Activated CD8-positive, alpha-beta memory T cell treated with anti-CD3 and anti-CD28 coated beads, Interleukin-2, amount 50 U/mL, for 4 hours (primary cell): ENCODE results near the gene SH3GL2.
"Not testable (repeated sequence)": the region's sequence is repeated elsewhere in the genome, so short reads cannot be mapped to it uniquely, and the experiment has no call there.

Experiments
- DNase-seq: peaks from one replicate; pipeline ENCODE4 v3.0.0-alpha.2; 2020

The SH3GL2 gene

GRCh38 chr9:17761984-17762676, 183.3 kb downstream of the SH3GL2 start:
- DNase-seq, result no peak

DNA sequence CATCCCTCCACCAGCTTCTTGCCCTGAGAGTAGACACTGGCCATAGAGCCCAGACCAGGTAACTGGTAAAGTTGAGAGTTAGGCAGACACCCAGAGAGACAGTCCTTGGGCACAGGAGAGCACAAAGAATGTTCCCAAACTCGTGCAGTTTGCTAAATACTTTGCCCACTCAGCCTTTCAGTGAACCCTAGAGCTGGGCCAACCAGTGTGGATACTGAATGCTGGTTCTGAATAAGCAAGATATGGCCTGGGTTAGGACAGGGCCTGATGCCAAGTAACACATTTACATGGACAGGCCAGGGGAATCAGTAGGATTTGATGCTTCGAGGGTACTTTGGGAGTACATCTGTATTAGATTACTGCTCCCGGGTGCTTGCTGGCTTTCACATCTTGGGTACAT, 185.4 kb downstream of the SH3GL2 start:
- DNase-seq, result no peak

DNA sequence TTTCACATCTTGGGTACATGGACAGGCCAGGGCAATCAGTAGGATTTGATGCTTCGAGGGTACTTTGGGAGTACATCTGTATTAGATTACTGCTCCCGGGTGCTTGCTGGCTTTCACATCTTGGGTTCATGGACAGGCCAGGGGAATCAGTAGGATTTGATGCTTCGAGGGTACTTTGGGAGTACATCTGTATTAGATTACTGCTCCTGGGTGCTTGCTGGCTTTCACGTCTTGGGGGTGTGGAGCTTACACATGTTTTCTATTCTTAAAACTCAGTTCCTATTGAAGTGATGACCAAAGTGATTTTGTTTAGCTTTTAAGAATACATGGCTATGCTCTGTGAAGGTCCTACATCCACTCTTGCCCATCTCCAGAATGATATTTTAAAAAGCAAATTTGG, 186.3 kb downstream of the SH3GL2 start:
- not testable (repeated sequence) for DNase-seq

GRCh38 chr9:17772223-17772622, 193.4 kb downstream of the SH3GL2 start:
- no peak for DNase-seq

DNA sequence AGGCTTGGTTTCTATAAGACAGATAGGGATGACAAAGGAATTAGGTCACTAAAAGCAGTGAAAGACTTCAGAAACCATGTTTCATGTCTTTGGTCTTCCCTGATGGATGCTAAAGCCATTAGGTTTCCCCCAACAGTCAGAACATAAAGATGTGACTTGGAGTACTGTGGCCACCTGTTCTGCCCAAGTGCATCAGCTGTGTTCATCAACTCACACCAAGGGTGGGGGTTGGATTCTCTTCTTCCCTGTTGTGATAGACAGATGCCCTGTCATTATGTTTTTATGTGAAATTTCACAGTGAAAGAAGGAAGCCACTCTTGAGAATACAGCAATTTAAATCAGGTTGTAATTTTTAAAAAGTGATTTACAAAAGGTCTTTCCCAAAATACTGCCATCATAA, 196.8 kb downstream of the SH3GL2 start:
- no peak for DNase-seq

DNA sequence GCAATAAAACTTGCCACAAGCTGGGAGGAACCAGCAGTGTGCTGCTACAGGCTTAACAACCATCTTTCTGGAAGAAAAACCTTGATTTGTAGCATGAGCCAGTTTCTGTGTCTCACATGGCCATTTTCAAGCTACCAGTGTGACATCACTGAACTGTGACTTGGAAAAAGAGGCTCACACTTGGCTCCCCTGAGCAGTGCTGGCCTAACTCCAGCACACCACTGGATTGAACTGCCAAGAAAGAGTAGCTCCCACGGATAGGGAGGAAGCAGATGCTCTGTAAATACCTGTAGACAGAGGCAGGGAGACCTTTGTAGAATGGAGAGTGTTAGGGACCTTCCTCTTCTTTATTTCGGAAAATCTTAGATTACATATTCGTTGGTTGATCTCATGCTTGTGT, 197.9 kb downstream of the SH3GL2 start:
- no peak for DNase-seq

DNA sequence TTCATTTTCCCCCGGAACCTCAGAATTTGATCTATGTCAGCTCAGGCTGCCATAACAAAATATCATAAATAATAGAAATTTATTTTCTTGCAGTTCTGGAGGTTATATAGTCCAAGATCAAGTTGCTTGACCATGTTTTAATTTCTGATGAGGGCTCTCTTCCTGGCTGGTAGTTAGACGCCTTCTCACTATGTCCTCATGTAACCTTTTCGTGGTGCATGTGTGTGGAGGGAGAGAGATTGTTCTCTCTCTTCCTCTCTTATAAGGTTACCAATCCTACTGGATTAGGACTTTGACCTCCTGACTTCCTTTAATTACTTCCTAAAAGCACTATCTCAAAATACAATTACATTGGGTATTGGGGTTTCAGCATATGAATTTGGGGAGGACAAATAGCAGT, 198.6 kb downstream of the SH3GL2 start:
- no peak for DNase-seq

DNA sequence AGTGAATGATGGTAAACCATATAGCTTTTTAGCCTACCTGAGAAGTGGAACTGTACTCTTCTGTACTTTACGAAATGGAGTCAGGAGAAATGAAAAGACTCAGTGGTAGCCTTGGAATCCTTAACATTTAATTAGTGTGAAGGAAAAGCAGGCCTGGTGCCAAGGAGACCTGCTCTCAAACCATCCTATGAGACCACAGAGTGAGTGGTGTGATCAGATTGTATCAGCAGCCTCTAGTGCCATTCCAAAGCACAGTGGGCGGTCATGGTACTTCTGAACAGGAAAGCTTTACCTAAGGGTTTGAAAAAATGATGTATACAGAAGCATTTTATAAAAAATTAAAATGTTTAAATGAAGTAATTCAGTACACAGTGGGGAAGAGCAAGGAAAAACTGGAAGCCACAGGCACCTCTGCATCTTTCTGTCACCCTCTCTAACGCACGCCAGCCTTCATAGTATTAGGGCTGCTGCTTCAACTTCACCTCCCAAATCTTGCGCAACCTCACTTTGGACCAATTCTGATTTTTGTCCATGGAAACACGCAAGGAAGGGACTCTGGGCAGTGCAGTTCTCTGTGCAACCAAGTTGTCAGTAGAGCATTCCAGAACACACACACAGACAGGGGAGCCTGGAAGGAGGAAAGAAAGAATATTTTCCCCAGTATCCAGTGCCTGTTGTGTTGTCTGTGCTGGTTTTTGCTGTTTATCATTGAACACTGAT, 203.7 kb downstream of the SH3GL2 start:
- DNase-seq, result no peak

DNA sequence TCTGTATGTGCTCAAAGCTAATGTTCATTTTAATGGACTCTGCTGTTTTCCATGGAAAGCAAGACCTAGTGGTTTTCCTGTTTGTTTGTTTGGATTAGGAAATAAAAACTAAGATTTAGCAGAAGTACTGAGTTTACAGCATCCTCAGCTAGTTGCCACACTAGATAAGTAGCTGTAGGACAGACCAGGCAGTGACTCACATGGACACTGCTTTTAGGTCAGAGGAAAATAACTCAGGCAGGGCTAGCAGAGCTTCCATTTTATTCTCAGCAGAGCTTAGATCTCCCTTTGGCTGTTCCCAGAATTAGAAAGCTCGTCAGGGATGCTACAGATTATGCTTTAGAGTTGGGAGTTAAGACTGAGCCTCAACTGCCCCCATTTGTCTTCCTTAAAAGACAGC, 204.4 kb downstream of the SH3GL2 start:
- DNase-seq, result no peak

GRCh38 chr9:17789316-17789715, 210.4 kb downstream of the SH3GL2 start:
- no peak for DNase-seq

DNA sequence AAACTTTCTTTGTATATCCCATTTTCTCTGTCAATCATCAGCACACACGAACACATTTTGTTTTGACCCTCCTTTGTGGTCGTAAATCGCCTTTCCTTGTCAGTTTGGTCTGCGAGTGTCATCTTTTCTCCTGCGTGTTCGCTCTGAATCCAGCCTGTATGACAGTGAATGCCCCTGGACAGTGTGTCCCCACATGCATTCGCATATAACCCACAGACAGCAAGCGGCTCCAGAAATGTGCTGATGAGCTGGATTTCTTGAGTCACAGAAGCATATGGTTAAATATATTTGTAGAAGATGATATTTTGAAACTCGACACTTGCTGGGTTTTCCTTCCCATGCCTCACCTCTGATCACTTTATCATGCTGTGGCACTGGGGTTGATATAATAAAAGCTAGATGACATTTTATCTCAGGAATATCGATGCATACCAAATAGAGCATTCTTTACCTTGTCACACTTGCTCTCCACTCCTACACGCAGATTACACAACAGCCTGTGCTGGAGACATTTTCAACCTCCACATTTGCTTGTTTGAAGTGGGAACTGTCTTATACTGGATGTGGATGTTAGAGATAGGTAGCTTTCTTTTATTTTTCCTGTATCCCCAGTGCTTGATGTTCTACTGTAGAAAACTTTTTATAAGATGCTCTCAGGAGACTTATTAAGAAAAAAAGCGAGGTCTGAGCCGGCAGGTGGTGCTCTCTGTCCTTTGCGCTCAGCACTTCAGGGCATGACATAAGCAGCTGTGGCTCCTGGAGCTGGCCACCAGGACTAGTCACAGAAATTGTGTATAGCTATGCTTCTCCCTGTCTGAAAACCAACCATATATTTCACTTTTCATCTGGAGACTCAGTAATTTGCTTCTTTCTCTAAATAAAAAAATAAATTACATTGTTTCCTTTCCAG, 215.1 kb downstream of the SH3GL2 start:
- no peak for DNase-seq

- DNase-seq, result no peak
Observed at GRCh38 chr9:17795744-17796143, 216.9 kb downstream of the SH3GL2 start.

DNA sequence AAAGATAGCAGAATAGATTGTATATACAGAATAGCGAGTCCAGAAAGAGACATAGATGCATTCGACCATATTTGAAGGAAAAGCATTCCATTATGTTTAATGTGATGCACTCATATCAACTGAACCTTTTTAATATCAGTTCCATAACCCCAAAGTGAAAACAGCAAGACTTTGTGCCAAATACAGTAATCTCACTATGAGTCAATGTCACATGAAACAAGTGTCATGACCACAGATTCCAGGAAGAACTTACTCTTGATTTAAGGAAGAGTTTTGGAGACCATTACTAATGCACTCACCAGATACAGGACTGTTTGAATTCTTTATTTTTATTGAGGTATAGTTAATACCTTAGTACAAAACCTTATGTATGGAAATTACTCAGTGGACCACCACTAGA, 220.5 kb downstream of the SH3GL2 start:
- DNase-seq, result no peak

- no peak for DNase-seq
Observed at GRCh38 chr9:17800418-17800817, 221.6 kb downstream of the SH3GL2 start.

DNA sequence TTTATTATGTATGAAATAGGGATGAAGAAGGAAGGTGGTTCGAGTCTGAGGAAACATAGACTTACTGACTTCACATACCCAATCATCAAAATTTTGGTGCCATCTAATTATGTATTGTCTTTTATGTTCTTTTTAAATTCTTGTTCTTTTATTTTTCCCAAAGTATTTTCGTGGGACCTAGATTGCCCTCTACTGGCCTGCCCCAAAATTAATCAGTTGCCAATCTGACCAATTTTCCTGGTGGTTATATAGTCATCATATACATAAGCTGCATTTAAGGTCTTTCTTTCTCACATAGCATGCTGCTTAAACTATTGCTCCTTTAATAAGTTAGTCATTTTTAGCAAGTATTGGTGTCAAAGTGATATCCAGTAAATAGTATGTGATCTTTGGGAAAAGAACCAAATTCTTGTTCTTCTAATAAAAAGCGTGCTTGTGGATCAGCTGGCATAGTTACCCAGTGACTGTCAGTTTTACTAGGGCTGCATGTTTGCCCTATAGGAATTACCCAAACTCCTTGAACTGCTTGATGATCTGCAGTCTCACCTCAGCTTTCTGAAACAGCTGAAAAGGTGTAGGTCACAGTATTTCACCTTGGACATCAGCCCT, 223.5 kb downstream of the SH3GL2 start:
- DNase-seq, result no peak

DNA sequence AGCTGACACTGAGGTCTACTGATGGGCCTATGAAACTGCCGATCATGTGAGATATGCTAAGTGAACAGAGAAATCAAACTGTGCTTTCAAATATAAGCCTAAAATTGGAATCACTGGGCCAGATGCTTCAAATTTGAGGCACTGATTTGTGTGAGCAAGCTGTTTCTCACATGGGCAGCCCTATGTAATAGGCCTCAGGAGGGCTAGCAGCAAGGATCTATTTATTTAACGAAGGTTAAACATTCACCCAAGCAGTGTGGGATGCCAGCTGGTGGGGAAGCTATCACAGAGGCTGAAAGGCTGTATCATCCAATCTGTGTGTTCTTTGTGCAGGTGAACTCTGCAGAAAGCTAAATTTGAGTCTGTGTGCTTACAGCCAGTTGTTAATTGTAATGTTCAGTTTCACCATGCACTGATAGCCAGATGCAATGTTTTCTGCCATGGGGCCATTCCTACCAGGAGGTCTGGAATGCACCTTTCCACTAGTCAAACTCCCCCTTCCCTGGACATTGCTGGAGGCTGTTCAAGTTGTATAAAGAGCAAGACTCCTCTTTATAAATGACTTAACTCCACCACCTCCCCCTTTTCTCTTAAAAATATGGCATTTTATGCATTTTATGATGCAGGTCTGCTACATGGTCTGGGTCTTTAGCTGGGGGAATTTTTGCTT, 228.9 kb downstream of the SH3GL2 start:
- DNase-seq, result no peak

GRCh38 chr9:17810317-17810716, 231.5 kb downstream of the SH3GL2 start:
- no peak for DNase-seq

- no peak for DNase-seq
Observed at GRCh38 chr9:17810728-17811571, 232.1 kb downstream of the SH3GL2 start.

- DNase-seq, result no peak
Observed at GRCh38 chr9:17813798-17814197, 234.9 kb downstream of the SH3GL2 start.

DNA sequence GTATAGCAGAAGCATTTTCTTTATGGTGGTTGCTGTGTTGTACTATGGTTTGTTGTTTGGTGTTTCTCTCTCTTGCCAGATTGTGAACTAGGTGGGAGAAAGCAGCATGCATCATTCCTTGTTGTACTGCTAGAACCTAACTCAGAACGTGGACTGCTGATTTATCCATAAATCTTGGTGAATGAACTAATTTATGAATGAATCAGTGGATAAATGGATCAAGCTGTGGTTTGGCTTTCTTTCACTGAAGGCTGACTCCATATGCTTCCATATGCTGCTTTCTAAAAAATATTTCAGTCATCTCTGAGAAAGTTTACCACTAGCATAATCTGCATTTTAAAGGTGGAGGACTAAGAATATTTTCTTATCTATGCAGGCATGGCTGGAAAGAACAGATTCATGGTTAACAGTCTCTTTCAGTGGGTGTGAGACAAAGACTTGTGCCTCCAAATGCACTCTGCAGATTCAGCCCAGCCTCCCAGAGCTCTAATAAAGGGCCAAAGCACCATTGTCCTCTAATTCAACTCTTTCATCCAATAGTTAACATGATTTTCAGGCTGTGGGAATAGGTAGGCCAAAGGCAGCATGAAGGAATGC, 237.7 kb downstream of the SH3GL2 start:
- no peak for DNase-seq

DNA sequence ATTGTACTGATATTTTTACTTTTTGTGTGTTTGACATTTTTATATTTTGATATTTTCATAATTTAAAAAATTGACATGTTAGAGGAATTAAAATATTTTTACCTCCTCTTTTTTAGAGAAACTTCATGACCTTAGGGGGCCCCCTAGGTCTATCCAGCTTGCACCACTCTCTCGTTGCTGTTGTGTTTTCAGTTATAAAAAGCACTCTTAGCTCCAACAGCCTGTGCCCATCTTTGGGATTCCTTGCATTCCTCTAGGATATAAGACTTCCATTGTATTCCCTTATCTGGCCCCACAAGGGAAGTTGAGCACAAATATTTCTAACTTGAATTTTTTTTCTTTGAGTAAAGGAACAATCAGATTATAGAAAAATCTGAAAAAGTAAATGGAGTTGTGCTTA, 245.3 kb downstream of the SH3GL2 start:
- DNase-seq, result no peak
